Activated CD4-positive, CD25-positive, alpha-beta regulatory T cell treated with anti-CD3 and anti-CD28 coated beads, Interleukin-2, amount 50 U/mL, for 16 hours (primary cell): ENCODE measurements around the gene LNPEP.

ENCODE experiments used
- DNase-seq: peaks from one replicate; pipeline ENCODE4 v3.0.0-alpha.2; 2020; ENCODE audit warnings: low read depth, low spot score

Gene LNPEP

GRCh38 chr5:96961053-96961452, 25.2 kb downstream of the LNPEP start:
- DNase-seq, result no peak

DNA sequence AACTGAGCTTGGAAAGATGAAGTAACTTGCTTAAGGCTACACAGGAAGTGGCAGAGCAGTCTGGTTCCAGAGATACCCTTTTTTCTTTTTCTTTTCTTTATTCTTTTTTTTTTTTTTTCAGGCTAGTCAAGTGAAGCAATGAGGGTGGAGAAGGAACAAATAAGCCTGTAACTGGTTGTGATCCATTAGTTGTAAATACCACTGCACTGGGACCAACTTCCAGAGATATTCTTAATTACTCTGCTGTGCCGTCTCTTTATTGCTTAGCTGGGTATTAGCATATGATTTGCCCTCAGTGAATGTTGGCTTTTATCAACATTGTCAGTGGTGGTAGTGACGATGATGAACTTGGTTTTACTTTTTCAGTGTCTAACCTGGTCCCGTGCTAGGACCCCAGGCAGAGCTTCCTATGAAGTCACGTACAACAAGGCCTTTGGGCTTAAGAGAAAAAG, 26.7 kb downstream of the LNPEP start:
- no peak for DNase-seq

GRCh38 chr5:96963267-96963666, 27.4 kb downstream of the LNPEP start:
- no peak for DNase-seq

DNA sequence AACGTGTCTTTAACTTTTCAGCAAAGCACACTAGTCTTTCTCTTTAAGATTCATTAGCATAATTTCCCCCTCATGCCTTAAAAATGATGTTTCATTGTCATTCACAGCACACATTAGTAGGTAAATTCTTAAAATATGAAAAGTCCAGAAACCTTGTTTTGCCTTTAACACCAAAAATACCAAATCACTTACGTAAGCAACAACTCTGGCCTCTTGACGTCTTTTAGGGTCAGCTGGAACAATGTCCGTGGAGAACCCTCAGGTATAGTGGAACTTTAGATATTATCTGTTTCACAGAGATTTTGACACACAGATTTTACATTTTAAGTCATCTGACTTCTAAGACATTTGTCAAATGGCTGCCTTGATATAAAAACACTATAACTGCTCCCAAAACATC, 30.9 kb downstream of the LNPEP start:
- no peak for DNase-seq

DNA sequence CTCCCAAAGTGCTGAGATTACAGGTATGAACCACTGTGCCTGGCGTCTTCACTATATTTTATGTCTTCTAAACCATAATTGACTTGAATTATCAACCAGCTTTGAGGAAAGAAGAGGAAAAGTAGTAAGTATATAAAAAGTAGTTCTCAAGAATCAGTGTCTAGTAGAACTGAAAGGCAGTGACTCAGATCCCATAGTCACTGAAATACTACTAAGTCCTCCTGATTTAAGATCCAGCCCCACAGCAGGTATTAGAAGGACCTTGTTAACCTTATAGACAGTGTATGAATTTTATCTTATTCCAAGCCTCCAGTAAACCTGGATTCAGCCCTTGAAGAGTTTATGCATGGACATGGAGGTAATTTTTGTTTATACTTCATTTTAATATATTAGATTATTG, 31.5 kb downstream of the LNPEP start:
- DNase-seq, result no peak

DNA sequence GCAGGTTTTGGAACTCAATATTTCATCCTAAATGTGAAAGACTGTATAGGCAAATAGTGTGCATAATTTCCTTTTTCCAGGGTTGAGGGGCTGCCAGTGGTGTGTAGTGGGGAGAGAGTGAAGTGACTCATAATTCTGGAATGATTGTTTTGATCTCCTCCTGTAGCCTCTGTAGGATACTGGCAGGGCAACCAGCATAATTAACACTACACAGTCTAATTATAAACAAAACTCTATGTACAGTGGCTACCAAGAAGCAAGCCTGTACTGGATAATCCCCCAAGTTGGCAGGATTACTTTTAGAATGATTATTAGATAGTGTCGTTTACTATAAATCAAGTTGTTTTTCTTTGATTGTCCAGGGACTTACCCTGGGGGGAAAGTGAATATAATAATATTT, 32.2 kb downstream of the LNPEP start:
- no peak for DNase-seq

GRCh38 chr5:96968614-96969013, 32.7 kb downstream of the LNPEP start:
- no peak for DNase-seq

- no peak for DNase-seq
Measured at GRCh38 chr5:96969366-96969765, 33.5 kb downstream of the LNPEP start.

DNA sequence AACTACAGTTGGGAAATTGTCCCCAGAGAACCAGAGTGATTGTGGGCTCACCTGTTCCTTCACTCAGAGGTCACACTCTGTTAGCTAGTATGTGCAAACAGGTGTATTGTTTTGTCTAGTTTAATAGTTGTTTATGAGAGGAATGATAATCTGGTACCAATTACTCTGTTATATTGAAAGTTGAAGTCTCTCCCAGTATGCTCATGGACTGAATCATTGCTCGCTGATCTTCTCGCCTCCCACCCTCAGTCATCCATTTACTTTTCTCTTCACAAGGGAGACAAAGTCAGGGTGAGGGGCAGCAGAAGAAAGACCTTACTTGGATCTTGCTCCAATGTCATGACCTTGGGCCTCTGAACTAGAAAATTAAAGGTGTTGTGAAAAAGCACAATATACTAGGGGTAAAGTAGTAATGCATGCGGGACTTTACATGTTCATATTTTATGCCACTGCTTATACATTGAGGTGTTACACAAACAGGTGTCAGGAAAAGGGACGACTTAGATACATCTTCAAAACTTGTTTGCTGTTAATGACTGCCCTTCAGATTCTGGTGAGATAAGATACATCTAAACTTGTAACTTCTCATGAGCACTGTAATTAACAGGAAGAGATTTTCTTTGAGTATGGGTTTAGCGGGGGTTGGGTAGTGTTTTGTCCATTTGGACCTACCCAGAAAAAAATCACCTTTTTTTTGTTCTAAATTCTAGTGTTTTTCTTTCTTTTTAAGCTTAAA, 36.9 kb downstream of the LNPEP start:
- DNase-seq, result no peak

DNA sequence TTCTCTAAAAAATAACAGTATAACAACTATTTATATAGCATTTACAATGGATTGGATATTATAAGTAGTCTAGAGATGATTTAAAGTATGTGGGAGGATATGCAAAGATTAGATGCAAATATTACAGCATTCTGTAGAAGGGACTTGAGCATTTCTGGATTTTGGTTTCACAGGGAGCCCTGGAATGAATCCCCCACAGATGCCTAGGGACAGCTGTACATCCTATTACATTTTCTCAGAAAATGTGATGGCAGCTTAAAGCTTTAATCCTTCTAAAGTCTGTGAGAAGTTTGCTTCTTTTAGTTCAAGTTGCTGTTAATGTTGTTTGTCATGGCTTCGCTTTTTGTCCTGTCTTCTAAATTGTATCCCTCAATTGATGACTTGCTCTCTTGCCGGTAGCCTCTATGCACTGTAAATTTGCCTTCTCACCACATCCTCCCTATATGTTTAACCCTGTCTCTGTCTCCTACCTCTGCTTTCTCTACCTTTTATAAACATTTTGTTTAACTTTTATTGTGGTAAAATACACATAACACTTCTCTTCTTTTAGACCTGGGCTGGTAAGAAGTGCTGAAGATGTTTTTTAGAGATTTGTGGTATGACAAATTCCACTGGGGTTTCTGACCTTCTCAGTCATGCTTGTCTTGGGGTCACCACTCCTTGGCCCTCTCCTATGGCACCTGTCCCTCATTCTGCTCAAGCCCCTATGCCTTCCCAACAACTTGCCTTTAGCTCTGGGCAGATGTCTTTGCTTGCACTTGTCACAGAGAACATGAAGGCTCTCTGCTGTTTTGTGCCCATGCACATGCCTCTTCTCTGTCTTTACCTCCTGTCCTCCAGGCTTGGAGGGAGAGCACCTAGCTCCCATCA, 37.9 kb downstream of the LNPEP start:
- DNase-seq, result no peak

- DNase-seq, result no peak
Measured at GRCh38 chr5:96975656-96976055, 39.8 kb downstream of the LNPEP start.

GRCh38 chr5:96977228-96977627, 41.3 kb downstream of the LNPEP start:
- DNase-seq, result no peak

DNA sequence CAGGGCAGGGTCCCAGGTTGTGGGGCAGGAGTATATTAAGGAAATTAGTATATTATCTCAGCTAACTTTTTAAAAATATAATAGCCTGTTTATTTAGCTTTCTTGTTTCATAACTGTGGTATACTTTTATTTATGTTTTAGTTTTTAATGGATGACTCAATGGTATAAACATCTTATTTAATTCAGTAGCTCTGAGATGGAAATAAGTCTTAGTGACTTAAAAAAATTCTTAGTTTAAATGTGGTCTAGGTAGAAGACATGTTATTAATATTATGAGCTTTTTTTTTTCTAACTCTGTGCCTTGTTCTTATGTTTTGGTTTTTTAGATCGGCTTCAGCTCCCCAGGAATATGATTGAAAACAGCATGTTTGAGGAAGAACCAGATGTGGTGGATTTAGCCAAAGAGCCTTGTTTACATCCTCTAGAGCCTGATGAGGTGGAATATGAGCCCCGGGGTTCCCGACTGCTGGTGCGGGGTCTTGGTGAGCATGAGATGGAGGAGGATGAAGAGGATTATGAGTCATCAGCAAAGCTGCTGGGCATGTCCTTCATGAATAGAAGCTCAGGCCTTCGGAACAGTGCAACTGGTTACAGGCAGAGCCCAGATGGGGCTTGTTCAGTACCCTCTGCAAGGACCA, 43.1 kb downstream of the LNPEP start:
- DNase-seq, result no peak

GRCh38 chr5:96984506-96985192, 48.8 kb downstream of the LNPEP start:
- DNase-seq, result no peak

DNA sequence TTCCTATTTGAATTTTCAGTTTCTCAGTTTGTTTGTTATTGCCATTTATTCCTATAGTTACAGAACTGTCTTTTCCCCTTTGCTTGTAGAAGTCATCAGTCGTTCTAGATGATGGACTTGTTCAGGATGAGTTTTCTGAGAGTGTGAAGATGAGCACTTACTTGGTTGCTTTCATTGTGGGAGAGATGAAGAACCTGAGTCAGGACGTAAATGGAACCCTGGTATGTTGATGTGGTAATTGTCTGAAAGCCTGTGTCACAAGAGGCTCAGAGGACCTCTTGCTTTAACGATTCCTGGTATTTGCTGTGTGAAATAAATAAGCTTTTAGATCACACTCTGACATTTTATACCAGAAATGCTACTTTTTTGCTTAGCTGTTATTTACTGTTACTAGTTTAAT, 50.6 kb downstream of the LNPEP start:
- no peak for DNase-seq

DNA sequence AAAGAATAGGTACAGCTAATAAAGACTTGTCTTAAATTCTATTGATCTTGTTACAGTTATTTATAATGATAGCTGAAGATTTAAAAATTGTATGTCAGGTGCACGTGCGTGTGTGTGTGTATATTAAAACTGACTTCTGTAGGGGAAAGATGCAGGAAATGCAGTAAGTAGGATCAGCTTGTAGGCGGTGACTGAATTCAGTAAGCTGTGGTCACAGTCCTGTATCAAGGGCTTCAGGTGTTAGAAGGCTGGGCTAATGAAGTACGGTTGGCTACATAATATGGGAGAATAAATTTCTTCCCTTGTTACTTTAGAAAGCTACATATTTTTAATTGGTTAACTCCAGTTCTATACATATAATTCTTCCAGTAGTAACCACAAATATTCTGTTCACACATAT, 54.2 kb downstream of the LNPEP start:
- no peak for DNase-seq

DNA sequence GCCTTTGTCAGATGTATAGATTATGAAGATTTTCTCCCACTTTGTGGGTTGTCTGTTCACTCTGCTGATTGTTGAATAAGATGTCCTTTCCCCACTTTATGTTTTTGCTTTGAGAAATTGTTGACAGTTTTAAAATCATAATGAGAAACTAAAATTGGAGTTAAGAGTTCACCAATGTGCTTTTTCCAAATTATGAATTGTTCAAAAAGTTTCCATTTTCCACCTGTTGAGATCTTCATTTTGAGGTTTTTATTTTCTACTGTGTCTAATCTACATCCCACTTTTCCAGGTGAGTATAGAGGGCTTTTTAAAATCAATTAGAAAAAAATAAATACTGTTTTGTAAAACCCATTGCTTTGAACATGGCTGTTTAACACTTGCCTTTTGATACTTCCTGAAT, 55.8 kb downstream of the LNPEP start:
- no peak for DNase-seq

- DNase-seq, result no peak
Measured at GRCh38 chr5:96993760-96994159, 57.9 kb downstream of the LNPEP start.

DNA sequence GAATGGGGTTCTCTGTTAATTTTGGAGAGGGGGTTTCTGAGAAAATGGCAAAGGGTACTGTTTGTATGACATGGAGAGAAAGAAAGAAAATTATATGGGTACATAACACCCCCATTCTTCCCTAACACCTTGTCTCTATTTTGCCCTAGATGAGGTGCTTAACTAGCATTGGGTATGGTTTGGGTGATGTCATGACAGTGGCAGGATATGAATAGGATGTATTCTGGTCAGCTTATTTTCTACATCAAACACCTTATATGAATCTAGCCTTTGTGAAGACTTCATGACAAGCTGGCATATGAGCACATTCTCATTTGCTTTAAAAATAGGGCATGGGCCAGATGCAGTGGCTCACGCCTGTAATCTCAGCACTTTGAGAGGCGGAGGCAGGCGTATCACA, 58.6 kb downstream of the LNPEP start:
- DNase-seq, result no peak

DNA sequence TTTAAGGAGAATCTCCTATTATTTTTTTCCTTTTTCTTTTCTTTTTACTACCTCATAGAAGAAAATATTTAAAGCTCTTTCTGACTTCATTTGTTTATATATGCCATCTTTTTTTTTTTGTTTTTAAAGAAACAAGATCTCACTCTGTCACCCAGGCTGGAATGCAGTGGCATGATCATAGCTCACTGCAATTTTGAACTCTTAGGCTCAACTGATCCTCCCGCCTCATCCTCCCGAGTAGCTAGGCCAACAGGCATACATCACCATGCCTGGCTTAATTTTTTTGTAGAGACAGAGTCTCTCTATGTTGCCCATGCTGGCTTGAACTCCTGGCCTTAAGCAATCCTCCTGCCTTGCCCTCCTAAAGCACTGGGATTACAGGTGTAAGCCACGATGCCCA, 59.5 kb downstream of the LNPEP start:
- DNase-seq, result no peak

- DNase-seq, result no peak
Measured at GRCh38 chr5:96997265-96997859, 61.5 kb downstream of the LNPEP start.

DNA sequence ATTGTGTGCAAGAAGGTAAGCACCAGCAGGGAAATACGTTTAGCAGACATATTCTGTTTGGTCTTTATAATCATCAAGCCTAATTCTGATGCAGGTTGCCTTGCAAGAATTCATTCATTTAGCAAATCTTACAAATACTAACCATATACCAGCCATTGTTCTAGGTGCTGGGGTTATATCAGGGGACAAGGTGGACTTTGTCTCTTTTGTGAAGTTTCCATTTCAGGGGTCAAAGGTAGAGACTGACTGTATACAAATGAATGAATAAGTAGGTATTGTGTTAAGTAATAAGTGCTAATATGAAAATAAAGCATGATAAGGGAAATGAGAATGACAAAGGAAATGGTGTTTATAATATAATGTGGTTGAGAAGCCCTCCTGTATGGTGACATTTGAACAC, 64.0 kb downstream of the LNPEP start:
- DNase-seq, result no peak
